Embryonic facial prominence (tissue), 1 donor: Measurements from ENCODE around the gene KIF2C.
"Not testable (repeated sequence)": the region's sequence is repeated elsewhere in the genome, so short reads cannot be mapped to it uniquely, and the experiment has no call there.

ENCODE experiments used
- DNase-seq: peaks from one replicate; pipeline ENCODE4 v3.0.0-alpha.2; 2016; ENCODE audit errors: extremely low spot score

Gene KIF2C

DNA sequence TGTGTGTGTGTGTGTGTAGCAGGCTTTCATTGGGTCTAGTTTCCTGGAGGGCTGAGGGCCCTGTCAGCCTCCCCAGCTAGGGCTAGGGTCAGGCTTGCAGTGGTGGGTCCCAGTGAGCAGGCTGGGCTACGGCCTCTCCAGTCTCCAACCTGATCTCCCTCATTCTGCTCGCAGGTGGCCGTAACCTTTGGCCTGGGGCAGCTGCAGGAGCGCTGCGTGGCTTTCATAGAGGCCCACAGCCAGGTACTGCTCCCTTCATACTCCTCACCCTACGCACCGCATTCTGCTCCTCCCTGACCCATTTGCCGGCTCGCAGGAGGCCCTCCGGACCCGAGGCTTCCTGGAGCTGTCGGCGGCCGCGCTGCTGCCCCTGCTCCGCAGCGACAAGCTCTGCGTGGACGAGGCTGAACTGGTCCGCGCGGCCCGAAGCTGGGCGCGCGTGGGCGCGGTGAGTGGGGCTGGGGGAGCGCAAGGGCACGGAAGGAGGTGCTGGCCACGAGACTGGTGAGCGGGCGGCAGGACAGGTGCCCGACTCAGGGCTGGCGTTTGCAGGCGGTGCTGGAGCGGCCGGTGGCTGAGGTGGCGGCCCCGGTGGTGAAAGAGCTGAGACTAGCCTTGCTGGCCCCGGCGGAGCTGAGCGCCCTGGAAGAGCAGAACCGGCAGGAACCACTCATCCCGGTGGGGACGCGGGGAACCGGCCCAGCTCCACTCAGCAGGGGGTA, 73.3 kb downstream of the KIF2C start:
- DNase-seq = no peak

DNA sequence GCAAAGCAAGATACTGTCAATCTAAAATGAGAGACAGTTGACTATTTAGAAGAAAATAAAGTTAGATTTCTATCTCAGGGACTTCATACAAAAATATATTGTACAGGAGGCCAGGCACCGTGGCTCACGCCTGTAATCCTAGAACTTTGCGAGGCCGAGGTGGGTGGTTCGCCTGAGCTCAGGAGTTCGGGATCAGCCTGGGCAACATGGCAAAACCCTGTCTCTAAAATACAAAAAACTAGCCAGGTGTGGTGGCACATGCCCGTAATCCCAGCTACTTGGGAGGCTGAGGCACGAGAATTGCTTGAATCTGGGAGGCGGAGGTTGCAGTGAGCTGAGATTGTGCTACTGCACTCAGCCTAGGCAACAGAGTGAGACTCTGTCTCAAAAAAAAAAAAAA, 76.3 kb downstream of the KIF2C start:
- not testable (repeated sequence) for DNase-seq

DNA sequence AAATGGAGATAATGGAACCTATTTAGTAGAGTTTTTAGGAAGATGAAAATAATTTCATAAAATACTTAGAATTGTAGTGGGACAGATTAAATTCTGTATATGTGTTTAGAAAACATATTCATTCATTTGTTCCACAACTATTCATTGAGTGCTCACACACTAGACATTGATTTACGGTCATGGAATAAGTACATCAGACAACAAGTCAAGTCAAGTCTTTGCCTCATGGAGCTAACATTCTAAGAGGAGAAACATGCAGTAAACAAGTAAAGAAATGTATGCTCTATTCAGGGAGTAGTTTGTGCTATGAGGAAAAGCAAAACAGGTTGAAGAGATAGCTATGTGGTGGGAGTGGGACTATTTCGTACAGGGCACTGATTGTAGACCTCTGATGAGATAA, 77.7 kb downstream of the KIF2C start:
- no peak for DNase-seq
